SK-N-SH treated with all-trans-retinoic acid at 6 μM for 48 hours (cell line): ENCODE data around the gene EBF3.

ENCODE experiments used
- ATAC-seq: fragments of 200-7000 bp; cut with Tn5 transposase; 3 replicates; pipeline ENCODE4 v1.9.1; 2020; ENCODE audit warnings: mild to moderate bottlenecking, moderate library complexity
- ARNTL ChIP-seq: fragments of 450-650 bp; formaldehyde crosslinking; IDR thresholded peaks from 2 replicates; pipeline ENCODE4 v1.5.0; 2020; ENCODE audit warnings: low read depth, mild to moderate bottlenecking, moderate library complexity, borderline replicate concordance
- BACH2 ChIP-seq: fragments of 250-450 bp; sonication (Bioruptor Pico); IDR thresholded peaks from 2 replicates; pipeline ENCODE4 v1.9.0; 2021; ENCODE audit warnings: mild to moderate bottlenecking, borderline replicate concordance
- CREB5 ChIP-seq: fragments of 250-450 bp; sonication (Bioruptor Pico); IDR thresholded peaks from 2 replicates; pipeline ENCODE4 v1.5.1; 2020; ENCODE audit warnings: low read depth, mild to moderate bottlenecking, moderate library complexity
- CSDC2 ChIP-seq: fragments of 250-450 bp; sonication (Bioruptor Pico); IDR thresholded peaks from 2 replicates; pipeline ENCODE4 v1.5.0; 2020; ENCODE audit warnings: mild to moderate bottlenecking, moderate library complexity
- CSRNP3 ChIP-seq: fragments of 250-450 bp; sonication (Bioruptor Pico); IDR thresholded peaks from 2 replicates; pipeline ENCODE4 v1.5.1; 2021; ENCODE audit warnings: mild to moderate bottlenecking, moderate library complexity
- ESRRG ChIP-seq: fragments of 250-450 bp; sonication (Bioruptor Pico); IDR thresholded peaks from 2 replicates; pipeline ENCODE4 v1.6.1; 2021; ENCODE audit warnings: mild to moderate bottlenecking
- GLIS3 ChIP-seq: fragments of 250-450 bp; sonication (Bioruptor Pico); IDR thresholded peaks from 2 replicates; pipeline ENCODE4 v1.5.0; 2020; ENCODE audit warnings: mild to moderate bottlenecking, moderate library complexity
- ISL1 ChIP-seq: fragments of 250-450 bp; sonication (Bioruptor Pico); IDR thresholded peaks from 2 replicates; pipeline ENCODE4 v2.1.2; 2022; ENCODE audit warnings: mild to moderate bottlenecking, moderate library complexity
- OSR1 ChIP-seq: fragments of 250-450 bp; sonication (Bioruptor Pico); IDR thresholded peaks from 2 replicates; pipeline ENCODE4 v1.8.0; 2022; ENCODE audit warnings: moderate library complexity, mild to moderate bottlenecking, inconsistent platforms
- PATZ1 ChIP-seq: fragments of 250-450 bp; sonication (Bioruptor Pico); IDR thresholded peaks from 2 replicates; pipeline ENCODE4 v1.8.0; 2020; ENCODE audit warnings: mild to moderate bottlenecking, moderate library complexity, borderline replicate concordance
- POU6F1 ChIP-seq: fragments of 250-450 bp; sonication (Bioruptor Pico); IDR thresholded peaks from 2 replicates; pipeline ENCODE4 v1.8.0; 2021; ENCODE audit warnings: low read depth, mild to moderate bottlenecking, moderate library complexity, borderline replicate concordance
- PPARA ChIP-seq: fragments of 250-450 bp; sonication (Bioruptor Pico); IDR thresholded peaks from 2 replicates; pipeline ENCODE4 v1.5.0; 2020; ENCODE audit warnings: mild to moderate bottlenecking, borderline replicate concordance
- SNAI2 ChIP-seq: fragments of 250-450 bp; sonication (Bioruptor Pico); IDR thresholded peaks from 2 replicates; pipeline ENCODE4 v1.5.0; 2020; ENCODE audit warnings: mild to moderate bottlenecking, moderate library complexity
- TCF4 ChIP-seq: fragments of 250-450 bp; sonication (Bioruptor Pico); IDR thresholded peaks from 2 replicates; pipeline ENCODE4 v1.8.0; 2021; ENCODE audit warnings: mild to moderate bottlenecking, moderate library complexity, borderline replicate concordance
- TOX ChIP-seq: fragments of 250-450 bp; sonication (Bioruptor Pico); IDR thresholded peaks from 2 replicates; pipeline ENCODE4 v1.8.0; 2021; ENCODE audit warnings: mild to moderate bottlenecking, moderate library complexity, borderline replicate concordance
- ZC3H10 ChIP-seq: fragments of 250-450 bp; sonication (Bioruptor Pico); IDR thresholded peaks from 2 replicates; pipeline ENCODE4 v1.5.1; 2021; ENCODE audit warnings: mild to moderate bottlenecking, moderate library complexity
- ZFP3 ChIP-seq: fragments of 250-450 bp; sonication (Bioruptor Pico); IDR thresholded peaks from 2 replicates; pipeline ENCODE4 v1.5.0; 2020; ENCODE audit warnings: mild to moderate bottlenecking, moderate library complexity
- ZFP30 ChIP-seq: fragments of 450-650 bp; formaldehyde crosslinking; IDR thresholded peaks from 2 replicates; pipeline ENCODE4 v1.5.0; 2022; ENCODE audit warnings: mild to moderate bottlenecking, moderate library complexity
- ZNF565 ChIP-seq: fragments of 450-650 bp; formaldehyde crosslinking; conservative IDR thresholded peaks from 2 replicates; pipeline ENCODE4 v1.5.0; 2020; ENCODE audit warnings: low read depth, mild to moderate bottlenecking, moderate library complexity
- ZNF70 ChIP-seq: fragments of 450-650 bp; formaldehyde crosslinking; IDR thresholded peaks from 2 replicates; pipeline ENCODE4 v1.5.0; 2020; ENCODE audit warnings: mild to moderate bottlenecking, moderate library complexity
- ZNF8 ChIP-seq: fragments of 450-650 bp; formaldehyde crosslinking; IDR thresholded peaks from 2 replicates; pipeline ENCODE4 v1.5.0; 2020; ENCODE audit warnings: mild to moderate bottlenecking, moderate library complexity

The EBF3 gene

GRCh38 chr10:129843702-129844101 lies 120.4 kb downstream of the EBF3 start:
- TF ChIP-seq ZFP30 (CRISPR knock-in tag) (no peak), ZNF70 (CRISPR knock-in tag) (no peak), SNAI2 (no peak), CREB5 (CRISPR knock-in tag) (no peak), ESRRG (CRISPR knock-in tag) (no peak), CSDC2 (CRISPR knock-in tag) (no peak), ZFP3 (CRISPR knock-in tag) (no peak)
- TF ChIP-seq, all 23 proteins: peak for 0
- ATAC-seq: no peak

GRCh38 chr10:129843131-129843541 lies 120.9 kb downstream of the EBF3 start:
- TF ChIP-seq BACH2 (CRISPR knock-in tag) (no peak), ZC3H10 (CRISPR knock-in tag) (no peak), SNAI2 (no peak), TCF4 (CRISPR knock-in tag) (no peak), ISL1 (CRISPR knock-in tag) (no peak), ZFP30 (CRISPR knock-in tag) (no peak), ZNF565 (CRISPR knock-in tag) (no peak), ZNF70 (CRISPR knock-in tag) (no peak)

GRCh38 chr10:129842031-129842430 lies 122.0 kb downstream of the EBF3 start:
- no peak for TF ChIP-seq BACH2 (CRISPR knock-in tag)
- TF ChIP-seq ARNTL (CRISPR knock-in tag): no peak
- no peak for TF ChIP-seq POU6F1 (CRISPR knock-in tag)
- TF ChIP-seq GLIS3: no peak
- no peak for TF ChIP-seq ISL1 (CRISPR knock-in tag)
- TF ChIP-seq, all 23 proteins: peak for 0
- no peak for ATAC-seq

More at GRCh38 chr10:129843131-129843541, 120.9 kb downstream of the EBF3 start:
- ATAC-seq: no peak

- ATAC-seq: no peak
- TF ChIP-seq TCF4 (CRISPR knock-in tag): no peak
- no peak for TF ChIP-seq ARNTL (CRISPR knock-in tag)
- TF ChIP-seq OSR1 (CRISPR knock-in tag): no peak
- no peak for TF ChIP-seq CSDC2 (CRISPR knock-in tag)
- TF ChIP-seq ZC3H10 (CRISPR knock-in tag): no peak
- TF ChIP-seq ZFP3 (CRISPR knock-in tag): no peak
- no peak for TF ChIP-seq PATZ1 (CRISPR knock-in tag)
- no peak for TF ChIP-seq CREB5 (CRISPR knock-in tag)
These were observed 122.5 kb downstream of the EBF3 start for GRCh38 chr10:129841590-129841989.

GRCh38 chr10:129841071-129841470 lies 123.0 kb downstream of the EBF3 start:
- TF ChIP-seq ZNF70 (CRISPR knock-in tag) (no peak), TOX (CRISPR knock-in tag) (no peak), PPARA (CRISPR knock-in tag) (no peak), ZFP30 (CRISPR knock-in tag) (no peak), BACH2 (CRISPR knock-in tag) (no peak), CSRNP3 (CRISPR knock-in tag) (no peak), ZC3H10 (CRISPR knock-in tag) (no peak), GLIS3 (no peak), POU6F1 (CRISPR knock-in tag) (no peak), ZNF8 (CRISPR knock-in tag) (no peak)
- TF ChIP-seq, all 23 proteins: peak for 0

More at GRCh38 chr10:129841071-129841470, 123.0 kb downstream of the EBF3 start:
- ATAC-seq: no peak
